Stimulated activated naive CD4-positive, alpha-beta T cell (primary cell): ENCODE data around the gene FCER1G.
"Not testable (repeated sequence)": the region's sequence is repeated elsewhere in the genome, so short reads cannot be mapped to it uniquely, and the experiment has no call there.

ENCODE experiments used
- DNase-seq, 6 experiments: peaks; one replicate each; lab custom pipeline; 2025; lab: John Stamatoyannopoulos, UW

The FCER1G gene

DNA sequence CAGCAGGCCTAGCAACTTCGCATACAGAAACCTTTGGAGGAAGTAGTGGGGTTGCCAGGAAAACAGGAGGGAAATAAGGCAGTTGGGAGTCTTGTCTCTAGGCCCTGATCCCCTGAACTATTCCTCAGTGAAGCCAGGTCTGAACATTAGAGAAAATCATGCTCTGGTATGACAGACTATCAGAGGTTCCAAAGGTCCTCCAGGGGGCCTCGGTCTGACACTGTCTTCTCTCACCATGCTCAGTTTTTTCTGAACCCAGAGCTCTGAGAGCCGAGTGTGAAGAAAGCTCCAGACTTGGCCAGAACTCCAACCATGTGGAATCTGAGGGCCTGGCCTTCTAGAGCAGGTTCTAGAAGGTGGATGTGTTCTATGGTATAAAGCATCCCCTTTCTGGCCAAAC lies 14.8 kb downstream of the FCER1G start:
- DNase-seq = no peak

DNA sequence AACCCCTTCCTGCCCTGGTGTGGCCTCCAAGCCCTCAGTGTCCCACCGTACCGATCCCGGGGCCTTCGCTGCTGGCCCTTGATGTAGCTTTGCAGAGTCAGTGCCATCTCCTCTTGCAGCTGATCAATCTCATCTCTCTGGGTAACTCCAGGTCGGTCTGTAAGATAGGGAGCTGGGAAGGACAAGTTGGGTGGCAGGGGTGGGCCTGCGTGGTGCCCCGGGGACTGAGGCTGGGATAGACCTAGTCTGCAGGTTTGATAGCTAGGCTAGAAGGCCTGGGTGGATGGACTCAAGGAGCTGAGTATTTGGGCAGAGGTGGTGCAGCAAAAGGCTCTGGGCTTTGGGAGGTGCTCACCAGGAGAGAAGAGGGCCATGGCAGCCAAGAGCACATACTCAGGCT lies 15.7 kb downstream of the FCER1G start:
- no peak for DNase-seq

DNA sequence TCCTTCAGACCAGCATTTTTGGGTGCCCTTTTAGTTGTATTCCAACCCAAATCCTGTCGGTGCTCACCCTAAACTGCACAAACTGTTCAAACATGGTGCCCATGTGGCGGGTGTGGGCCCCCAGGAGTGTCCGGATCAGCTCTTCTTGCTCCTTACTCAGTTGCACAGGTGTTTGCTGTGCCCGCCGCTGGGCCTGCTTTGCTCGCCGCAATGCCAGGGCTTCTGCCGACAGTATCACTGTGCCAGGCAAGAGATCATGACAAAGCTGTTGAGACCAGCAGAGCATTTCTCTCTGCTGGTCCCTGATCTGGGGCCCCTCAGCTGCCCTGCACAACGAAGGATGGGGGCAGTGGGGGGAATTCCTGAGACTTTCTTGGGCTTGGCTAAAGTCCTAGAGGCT lies 18.0 kb downstream of the FCER1G start:
- DNase-seq = no peak

DNA sequence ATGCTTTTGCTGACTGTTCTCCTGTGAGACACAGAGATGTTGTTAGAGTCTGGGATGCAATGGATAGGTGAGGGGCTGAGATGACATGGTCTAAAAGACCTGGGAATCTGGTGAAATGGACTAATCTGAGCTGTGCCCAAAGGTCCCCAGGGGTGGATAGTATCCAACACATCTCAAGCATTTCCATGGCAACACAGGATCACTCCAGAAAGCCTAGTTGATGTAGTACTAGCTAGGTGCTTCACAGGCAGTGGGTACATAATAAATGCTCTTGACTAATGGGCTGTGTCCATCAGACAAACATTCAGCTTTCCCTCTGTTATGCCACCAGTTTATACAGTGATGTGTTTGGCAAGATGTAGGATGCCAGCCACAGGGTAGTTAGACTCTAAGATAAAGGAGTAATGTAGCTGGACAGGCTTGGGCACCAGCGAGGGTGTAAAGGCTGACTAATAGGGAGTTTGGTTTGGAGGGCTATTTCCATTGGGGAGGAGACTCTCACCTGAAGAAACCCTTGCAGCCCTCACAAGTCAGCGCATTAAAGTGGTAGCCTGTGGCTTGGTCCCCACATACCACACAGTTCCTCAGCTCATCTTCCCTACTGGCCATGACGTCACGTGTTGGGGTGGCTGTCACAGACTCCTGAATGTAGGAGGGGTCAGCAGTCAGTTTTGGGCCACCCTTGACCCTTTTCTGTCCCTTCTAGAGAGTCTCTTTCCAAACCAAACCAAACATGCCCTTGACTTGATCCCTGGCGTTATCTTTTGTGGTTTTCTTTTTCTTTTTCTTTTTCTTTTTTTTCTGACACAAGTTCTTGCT lies 21.1 kb downstream of the FCER1G start:
- DNase-seq = no peak

DNA sequence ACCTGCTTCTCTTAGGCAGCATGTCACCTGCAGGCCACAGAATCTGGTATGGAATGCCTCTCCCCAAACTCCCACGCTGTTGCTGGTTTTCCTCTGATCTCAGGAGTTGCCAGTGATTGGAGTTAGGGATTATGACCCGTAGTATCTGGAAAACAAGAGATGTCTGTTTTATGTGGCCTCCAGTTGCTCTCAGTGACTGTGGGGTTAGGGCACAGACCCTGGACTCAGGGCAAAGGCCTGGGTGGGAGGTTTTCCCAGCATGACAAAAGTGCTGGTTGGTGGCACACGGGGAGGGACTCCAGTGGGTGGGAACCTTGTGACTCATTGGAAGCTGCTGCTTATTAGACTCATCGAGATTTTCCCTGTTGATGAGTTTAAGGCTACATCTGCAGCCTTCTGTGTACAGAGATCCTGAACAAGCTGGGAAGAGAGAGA lies 23.0 kb downstream of the FCER1G start, which contains the start of gene NR1I3:
Gene NR1I3 (minus strand): TSS at position 165 of the 435 bp plus-strand sequence. CDS start 1,638 bp downstream, outside the sequence.
- DNase-seq = no peak

DNA sequence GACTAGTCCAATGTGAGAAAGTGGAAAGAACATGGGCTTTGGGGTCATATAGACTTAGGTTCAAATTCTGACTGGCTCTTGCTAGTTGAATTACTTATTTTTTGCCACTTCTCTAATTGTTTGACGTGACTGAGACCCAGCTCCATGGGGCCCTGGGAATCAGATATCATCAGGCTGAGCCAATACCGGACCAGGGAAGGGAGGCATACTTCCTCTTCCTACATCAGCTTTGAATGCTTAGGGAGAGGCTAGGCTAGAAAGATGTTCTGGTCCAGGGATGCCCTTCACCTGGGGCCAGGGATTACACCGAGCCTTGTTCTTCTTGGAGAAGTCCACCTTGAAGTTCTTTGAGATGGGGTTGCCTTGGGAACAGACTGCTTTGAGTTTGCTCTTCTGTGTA lies 26.6 kb downstream of the FCER1G start:
- DNase-seq = no peak

DNA sequence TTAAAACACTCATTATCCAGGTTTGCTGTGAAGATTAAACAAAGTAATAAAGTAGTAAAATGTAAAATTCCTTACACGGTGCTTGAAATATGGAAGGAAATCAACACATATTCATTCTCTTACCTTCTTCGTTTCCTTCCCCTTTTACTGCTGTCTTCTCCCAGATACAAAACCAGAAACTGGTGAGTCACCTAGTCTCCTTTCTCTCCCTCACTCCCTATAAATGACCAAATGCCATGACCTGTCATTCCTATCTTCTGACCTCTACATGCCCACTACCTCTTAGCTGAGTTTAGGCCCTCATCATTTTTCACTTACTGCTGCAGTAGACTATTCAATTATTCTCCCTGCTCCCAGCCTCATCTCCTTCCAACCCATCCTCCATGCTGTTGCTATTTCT lies 27.2 kb downstream of the FCER1G start:
- DNase-seq = no peak

DNA sequence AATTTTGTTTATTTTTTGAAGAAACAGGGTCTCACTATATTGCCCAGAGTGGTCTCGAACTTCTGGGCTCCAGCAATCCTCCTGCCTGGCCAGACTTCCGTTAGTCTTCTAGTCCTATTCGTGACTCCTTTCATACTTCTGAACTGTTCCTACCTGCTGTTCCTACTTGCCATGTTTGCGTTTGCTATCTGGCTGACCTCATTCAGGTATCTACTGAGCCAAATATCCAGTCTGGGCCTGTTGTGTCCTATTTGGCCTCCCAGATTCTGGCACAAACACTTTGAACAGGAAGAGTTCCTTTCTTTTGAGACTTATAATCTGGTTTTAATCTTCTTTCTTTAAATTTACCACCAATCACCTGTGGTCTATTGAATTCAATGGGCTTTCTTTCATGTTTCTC lies 29.8 kb downstream of the FCER1G start:
- DNase-seq = no peak

DNA sequence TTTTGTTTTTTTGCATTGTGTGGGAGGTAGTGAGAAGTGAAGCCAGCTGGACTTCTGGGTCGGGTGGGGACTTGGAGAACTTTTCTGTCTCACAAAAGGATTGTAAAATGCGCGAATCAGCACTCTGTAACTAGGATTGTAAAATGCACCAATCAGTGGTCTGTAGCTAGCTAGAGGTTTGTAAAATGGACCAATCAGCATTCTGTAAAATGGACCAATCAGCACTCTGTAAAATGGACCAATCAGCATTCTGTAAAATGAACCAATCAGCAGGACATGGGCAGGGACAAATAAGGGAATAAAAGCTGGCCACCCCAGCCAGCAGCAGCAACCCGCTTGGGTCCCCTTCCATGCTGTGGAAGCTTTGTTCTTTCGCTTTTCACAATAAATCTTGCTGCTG lies 35.0 kb downstream of the FCER1G start:
- not testable (repeated sequence) for DNase-seq

DNA sequence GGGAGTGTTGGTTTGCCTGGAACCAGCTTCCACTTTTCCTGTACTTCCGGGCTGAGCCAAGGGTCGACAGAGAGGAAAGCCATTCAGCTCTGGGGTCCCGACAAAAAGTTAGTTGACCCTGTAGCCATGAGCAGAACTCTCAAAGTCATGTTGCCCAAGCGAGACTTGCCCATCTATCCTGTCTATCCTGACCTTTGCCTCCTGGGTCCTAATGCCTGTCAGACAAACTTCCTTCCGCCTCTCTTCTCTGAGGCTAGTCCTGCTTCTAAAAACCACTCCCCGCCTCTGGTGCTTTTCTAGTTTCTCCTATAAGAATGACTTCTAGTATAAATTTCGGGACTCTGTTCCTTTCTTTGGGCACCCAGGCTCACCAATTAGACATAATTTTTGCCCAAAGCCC lies 35.7 kb downstream of the FCER1G start:
- no peak for DNase-seq

DNA sequence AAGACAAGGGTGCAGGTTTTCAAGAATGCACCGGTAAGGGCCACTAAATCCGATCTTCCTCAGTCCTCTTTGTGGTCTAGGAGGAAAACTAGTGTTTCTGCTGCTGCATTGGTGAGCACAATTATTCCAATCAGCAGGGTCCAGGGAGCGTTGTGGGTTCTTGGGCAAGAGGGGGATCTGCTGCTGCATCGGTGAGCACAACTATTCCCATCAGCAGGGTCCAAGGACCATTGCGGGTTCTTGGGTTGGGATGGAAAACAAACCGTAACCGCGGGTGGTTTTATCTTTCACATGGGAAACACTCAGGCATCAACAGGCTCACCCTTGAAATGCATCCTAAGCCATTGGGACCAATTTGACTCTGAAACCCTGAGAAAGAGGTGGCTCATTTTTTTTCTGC lies 36.5 kb downstream of the FCER1G start:
- DNase-seq = no peak

DNA sequence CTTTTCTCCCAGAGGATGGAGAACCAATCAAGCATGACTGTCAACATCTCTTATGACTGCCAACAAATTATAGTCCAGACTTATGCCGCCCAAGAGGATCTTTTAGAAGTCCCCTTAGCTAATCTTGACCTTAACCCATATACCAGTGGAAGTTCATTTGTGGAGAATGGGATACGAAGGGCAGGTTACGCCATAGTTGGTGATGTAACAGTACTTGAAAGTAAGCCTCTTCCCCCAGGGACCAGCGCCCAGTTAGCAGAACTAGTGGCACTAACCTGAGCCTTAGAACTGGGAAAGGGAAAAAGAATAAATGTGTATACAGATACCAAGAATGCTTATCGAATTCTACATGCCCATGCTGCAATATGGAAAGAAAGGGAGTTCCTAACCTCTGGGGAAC lies 40.2 kb downstream of the FCER1G start:
- DNase-seq = not testable (repeated sequence)

DNA sequence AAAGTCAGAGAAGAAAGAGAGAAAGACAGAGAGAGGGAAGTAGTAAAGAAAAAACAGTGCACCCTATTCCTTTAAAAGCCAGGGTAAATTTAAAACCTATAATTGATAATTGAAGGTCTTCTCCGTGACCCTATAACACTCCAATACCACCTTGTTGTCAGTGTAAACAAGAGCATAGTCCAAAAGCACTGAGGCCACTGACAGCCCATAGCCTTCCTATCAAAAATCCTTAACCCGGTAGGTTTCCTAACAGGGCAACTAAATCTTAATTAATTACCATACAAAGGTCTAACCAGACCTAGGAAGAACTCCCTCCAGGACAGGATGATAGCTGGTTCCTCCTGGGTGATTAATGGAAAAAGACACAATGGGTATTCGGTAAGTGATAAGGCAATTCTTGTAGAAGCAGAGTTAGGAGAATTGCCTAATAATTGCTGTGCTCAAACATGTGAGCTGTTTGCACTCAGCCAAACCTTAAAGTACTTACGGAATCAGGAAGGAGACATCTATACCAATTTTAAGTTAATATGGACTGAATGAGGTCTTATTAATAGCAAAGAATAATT lies 40.9 kb downstream of the FCER1G start:
- not testable (repeated sequence) for DNase-seq

DNA sequence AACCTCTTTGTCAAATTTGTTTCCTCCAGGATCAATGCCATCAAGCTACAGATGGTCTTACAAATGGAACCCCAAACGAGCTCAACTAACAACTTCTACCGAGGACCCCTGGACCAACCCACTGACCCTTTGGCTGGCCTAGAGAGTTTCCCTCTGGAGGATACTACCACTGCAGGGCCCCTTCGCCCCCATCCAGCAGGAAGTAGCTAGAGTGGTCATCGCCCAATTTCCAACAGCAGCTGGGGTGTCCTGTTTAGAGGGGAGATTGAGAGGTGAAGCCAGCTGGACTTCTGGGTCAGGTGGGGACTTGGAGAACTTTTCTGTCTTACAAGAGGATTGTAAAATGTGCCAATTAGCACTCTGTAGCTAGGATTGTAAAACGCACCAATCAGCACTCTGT lies 42.0 kb downstream of the FCER1G start:
- DNase-seq = peak in 1 of 6 experiments; percentile 3

DNA sequence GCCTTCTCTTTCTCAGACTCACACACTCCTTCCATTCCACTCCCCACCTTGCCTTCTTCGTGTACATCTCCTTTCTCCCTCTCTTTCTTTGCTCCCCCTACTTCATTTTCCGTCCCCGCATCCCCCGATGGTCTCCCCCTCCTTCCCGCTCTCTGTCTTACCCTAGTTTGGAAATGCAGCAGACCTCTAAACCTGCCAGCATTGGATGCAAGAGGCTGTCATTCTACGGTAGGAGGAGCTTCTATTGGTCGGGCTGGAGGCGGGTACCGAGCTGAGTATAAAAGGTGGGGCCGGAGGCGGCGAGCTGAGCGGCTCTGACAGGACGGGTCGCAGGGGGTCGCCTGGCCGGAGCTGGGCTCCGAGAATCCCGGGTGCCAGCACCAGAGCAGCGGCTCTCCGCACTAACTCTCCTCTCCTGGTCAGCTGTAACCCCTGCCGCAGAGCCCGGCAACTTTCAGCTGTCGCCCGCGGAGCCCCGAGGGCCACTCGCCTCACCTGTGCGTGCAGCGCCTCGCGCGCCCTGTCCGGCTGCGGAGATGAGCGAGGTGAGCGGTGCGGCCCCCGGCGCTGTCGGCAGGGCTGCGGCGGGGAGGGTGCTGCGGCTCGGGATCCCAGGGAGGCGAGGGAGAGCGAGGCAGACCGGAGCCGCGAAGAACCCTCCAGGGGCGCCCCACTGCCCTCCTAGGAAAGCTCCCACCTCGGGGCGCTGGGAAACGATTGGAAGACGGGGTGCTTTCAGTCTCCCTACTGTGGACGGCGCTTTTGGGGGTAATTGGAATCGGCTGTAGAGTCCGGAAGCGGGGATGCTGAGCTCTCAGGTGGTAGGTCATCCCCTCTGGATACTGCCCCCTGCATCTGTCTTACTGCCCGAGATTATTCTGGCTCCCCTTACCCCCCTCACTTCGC lies 43.6 kb downstream of the FCER1G start, which contains the start of gene PCP4L1:
Gene PCP4L1 (plus strand): TSS at position 307 of the 906 bp plus-strand sequence. CDS start 230 bp downstream, at position 537.
- DNase-seq = peak in 4 of 6 experiments; percentile 3 to 28 (median 14)

DNA sequence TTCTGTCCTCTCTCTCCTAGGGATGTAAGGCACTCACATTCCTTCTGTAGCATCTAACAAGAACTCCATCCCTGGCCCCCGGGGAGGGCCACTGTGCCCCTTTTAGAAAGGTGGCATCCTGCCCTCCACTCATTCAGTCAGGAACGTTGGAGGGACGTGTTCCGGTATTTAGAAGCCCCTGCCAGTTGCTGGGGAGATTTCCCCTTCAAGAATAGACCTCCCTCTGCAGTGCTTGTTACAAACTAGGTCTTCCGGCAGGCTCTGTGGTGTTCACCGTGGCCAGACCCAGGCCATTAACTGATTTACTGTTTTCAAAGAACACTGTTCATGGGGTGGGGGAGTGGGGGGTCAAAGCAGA lies 44.2 kb downstream of the FCER1G start:
- DNase-seq = no peak

DNA sequence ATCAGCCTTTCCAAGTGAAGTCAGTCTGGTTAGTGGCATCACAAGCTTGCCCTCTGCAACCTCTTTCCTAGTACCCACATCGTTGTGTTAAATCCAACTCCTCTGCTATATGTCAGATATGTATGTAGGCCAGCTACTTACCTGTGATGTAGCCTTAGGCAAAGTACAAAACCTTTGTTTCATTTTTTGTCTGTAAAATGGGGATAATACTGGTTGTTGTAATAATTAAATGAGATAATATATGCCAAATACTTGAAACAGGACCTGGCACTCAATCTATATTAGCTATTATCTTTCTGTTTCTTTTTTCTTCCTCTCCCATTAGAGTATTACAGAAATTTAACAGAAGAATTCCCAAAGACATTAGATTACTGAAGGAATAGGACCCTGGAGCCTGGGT lies 44.7 kb downstream of the FCER1G start:
- DNase-seq = no peak

DNA sequence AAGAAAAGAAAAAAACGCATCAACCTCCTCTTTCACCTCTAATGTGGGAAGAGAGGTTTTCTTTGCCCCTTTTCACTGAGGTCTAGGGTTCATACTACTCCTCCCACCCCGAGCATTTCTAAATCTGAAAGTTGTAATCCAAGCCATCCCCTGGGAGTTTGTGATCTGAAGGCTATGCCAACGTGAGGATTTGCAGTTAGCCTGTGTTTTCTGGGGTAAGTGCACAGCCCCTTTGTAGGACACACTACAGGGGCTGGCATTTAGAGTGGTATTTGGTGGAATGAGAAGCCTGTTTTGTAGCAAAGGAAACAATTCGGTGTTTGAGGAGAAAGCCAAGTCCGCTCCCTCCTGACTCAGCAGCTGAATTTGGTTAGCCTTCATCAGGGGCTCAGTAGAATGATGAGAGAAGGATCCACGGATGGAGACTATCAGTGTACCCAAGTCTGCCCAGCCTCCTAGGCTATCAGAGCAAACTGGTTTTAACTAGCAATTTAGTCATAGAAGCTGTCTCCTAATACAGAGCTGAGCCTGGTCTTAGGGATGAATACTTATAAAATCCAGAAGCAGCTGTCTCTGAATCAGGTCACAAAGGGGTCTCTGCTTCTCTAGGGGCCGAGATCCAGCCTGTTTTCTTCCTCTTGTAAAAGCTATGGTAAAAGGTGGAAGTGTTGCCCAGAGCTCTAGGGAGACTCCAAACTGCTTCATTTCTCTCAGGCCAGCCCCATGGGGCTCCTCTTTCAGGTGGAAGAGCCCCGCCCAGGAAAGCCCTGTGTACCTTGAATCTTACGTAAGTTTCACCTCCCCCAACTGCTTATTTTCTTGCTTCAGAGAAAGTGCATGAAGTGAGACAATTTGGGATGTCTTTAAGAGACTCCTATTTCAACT lies 45.5 kb downstream of the FCER1G start:
- no peak for DNase-seq

DNA sequence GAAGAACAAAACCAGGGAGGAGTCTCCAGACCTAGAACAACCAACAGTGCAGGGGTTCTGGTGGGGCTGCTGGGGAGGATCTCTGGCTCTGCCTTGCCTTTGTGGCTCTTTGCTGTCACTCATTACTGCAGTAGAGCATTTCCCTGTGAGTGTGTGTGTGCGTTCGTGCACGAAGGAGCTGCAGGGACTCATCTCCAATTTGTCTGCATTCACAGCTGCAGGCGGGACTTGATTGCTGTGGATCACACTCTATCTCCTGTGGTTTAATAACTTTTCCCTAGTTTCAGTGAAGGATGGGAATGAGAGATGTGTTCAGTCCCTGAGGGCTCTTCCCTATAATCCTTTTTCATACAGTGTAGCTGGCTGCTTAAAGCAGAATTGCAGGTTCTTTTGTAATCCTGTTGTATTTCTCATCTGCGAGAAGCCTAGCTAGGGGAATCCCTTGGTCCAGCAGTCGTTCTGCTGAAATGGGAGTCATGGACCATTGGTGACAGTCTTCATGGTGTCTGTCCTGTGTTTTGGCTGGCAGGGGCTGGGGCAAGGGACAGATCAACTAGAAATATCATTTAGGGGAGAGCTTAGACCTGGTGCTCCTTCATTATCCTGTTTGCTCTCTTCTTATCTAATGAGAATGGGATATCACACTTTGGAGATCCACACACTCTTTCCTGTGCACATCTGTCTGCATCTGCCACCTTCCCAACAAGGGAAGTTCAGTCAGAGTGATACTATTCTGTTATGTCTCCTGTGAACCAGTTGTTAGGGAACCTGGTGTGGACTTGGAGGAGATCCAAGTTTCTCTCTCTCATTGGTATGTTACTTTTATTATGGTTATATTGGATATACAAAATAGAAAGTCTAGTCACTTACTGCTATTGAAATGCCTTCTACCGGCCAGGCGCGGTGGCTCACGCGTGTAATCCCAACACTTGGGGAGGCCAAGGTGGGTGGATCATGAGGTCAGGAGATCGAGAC lies 46.5 kb downstream of the FCER1G start:
- DNase-seq = no peak

DNA sequence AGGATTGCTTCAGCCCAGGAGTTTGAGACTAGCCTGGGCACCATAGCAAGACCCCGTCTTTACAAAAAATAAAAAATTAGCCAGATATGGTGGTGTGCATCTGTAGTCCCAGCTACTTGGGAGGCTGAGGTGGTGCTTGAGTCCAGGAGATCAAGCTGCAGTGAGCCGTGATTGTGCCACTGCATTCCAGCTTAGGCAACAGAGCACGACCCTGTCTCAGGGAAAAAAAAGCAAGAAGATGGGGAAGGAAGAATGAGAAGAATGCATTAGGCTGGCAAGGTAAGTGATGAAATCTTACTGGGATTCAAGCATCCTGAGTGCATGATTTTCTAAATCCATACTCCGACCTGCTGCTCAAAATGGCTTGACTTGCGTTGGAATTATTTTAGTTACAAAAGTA lies 50.2 kb downstream of the FCER1G start:
- no peak for DNase-seq
